ENCODE data around the gene TMEM272. TPM values are rescaled to one million over a fixed set of nuclear protein-coding genes. Genes with fewer than 3 reads are reported as not detected.
A peak's percentile ranks its signal among the peaks of the same experiment; 100 is the strongest.

The TMEM272 gene
- total RNA-seq, 2 experiments from 2014 or later, result 0.18 to 0.32 TPM

DNA sequence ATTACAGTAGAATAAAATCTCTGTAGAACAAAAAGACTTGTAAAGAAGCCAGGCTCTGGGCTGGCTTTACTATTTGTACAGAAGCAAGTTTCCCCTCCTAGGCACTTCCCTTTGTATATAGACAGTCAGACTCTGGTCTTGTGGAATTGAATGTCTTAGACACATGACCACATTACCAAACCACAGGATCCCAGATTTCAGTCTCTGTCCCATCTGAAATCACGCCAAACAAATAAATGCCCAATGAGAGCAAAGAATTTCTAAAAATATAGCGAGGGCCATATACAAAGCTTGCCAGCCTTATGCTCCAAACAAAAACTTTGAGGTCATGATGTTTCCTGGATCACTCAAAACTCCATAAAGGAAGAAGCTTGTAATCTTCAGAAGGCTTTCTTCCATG lies 40.7 kb upstream of the TMEM272 start:
- TF ChIP-seq, protein P1, sequence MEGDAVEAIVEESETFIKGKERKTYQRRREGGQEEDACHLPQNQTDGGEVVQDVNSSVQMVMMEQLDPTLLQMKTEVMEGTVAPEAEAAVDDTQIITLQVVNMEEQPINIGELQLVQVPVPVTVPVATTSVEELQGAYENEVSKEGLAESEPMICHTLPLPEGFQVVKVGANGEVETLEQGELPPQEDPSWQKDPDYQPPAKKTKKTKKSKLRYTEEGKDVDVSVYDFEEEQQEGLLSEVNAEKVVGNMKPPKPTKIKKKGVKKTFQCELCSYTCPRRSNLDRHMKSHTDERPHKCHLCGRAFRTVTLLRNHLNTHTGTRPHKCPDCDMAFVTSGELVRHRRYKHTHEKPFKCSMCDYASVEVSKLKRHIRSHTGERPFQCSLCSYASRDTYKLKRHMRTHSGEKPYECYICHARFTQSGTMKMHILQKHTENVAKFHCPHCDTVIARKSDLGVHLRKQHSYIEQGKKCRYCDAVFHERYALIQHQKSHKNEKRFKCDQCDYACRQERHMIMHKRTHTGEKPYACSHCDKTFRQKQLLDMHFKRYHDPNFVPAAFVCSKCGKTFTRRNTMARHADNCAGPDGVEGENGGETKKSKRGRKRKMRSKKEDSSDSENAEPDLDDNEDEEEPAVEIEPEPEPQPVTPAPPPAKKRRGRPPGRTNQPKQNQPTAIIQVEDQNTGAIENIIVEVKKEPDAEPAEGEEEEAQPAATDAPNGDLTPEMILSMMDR (IDR thresholded peaks at IDR 0.05), result no peak
- no peaks in the 10 kb centered on the region for H3K4me1 Mint-ChIP-seq (ENCODE audit: low read depth)
- POLR2A ChIA-PET, result no interaction called here
- H3K27ac Mint-ChIP-seq, result no peak overlapping the region
- no peak for ATAC-seq
- intact Hi-C loops (cut with micrococcal nuclease), result no loop called here
- peaks cover 7% of the 10 kb centered on the region for H3K9me3 Mint-ChIP-seq
- no peaks in the 10 kb centered on the region for H3K27me3 Mint-ChIP-seq
- no peak overlapping the region for H3K4me3 Mint-ChIP-seq
- no peaks in the 10 kb centered on the region for H3K36me3 Mint-ChIP-seq (ENCODE audit: low read depth)
- CTCF ChIA-PET, result interaction anchor here (1.4 kb wide), 1 partner anchor 36 kb away, joined by 3 read pairs; no protein-coding TSS in a partner anchor
- DNase-seq, result no peak

DNA sequence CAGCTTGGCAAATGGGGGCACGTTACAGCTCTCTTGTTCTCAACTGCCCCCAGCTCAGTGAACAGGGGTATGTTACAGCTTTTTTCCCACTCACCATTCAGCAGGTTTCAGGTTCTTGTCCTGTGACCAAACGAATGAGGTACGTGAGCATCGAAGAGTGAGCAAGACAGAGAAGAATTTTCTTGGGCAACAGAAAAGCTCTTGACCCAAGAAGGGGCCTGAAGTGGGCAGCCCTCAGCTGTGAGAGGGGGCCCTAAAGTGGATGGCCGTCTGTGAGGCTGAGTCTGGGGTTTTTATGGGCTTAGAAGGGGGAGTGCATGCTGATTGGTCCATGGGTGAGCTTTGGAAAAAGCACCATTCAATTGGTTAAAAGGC lies 38.2 kb upstream of the TMEM272 start:
- ChIA-PET POLR2A (no interaction called here), CTCF (interaction anchor here (2.1 kb wide), 1 partner anchor 12 kb away, joined by 9 read pairs; no protein-coding TSS in a partner anchor)
- no peaks in the 10 kb centered on the region for H3K4me1 Mint-ChIP-seq (ENCODE audit: low read depth)
- ATAC-seq (no peak), DNase-seq (no peak)
- H3K36me3 Mint-ChIP-seq (ENCODE audit: low read depth), result no peaks in the 10 kb centered on the region
- H3K27me3 Mint-ChIP-seq, result no peaks in the 10 kb centered on the region
- TF ChIP-seq, protein P1 (IDR thresholded peaks at IDR 0.05), result no peak
- intact Hi-C loops (cut with micrococcal nuclease), result no loop called here
- no peak overlapping the region for H3K27ac Mint-ChIP-seq
- peaks cover 7% of the 10 kb centered on the region for H3K9me3 Mint-ChIP-seq
- no peak overlapping the region for H3K4me3 Mint-ChIP-seq

- DNase-seq, result no peak
- H3K36me3 Mint-ChIP-seq (ENCODE audit: low read depth), result no peaks in the 10 kb centered on the region
- TF ChIP-seq, protein P1 (IDR thresholded peaks at IDR 0.05), result no peak
- no peak overlapping the region for H3K27ac Mint-ChIP-seq
- H3K27me3 Mint-ChIP-seq, result no peaks in the 10 kb centered on the region
- ATAC-seq, result no peak
- ChIA-PET POLR2A (no interaction called here), CTCF (interaction anchor here (1.1 to 2.1 kb wide), 2 partner anchors 12 to 67 kb away, joined by 3 to 9 read pairs; no protein-coding TSS in a partner anchor)
- no peak overlapping the region for H3K4me3 Mint-ChIP-seq
- peaks cover 7% of the 10 kb centered on the region for H3K9me3 Mint-ChIP-seq
- H3K4me1 Mint-ChIP-seq (ENCODE audit: low read depth), result no peaks in the 10 kb centered on the region
- intact Hi-C loops (cut with micrococcal nuclease), result no loop called here
Measured at GRCh38 chr13:51882570-51883225, 37.7 kb upstream of the TMEM272 start.

- DNase-seq (no peak), ATAC-seq (no peak)
- Mint-ChIP-seq H3K27me3 (no peaks in the 10 kb centered on the region), H3K9me3 (peaks cover 7% of the 10 kb centered on the region), H3K36me3 (ENCODE audit: low read depth) (no peaks in the 10 kb centered on the region), H3K4me1 (ENCODE audit: low read depth) (no peaks in the 10 kb centered on the region), H3K27ac (no peak overlapping the region), H3K4me3 (no peak overlapping the region)
- TF ChIP-seq, protein P1 (IDR thresholded peaks at IDR 0.05), result no peak
- ChIA-PET CTCF (interaction anchor here (0.7 to 1.1 kb wide), 3 partner anchors 13 to 35 kb away, joined by 3 to 4 read pairs (median 3); no protein-coding TSS in a partner anchor), POLR2A (no interaction called here)
- intact Hi-C loops (cut with micrococcal nuclease), result no loop called here
Measured at GRCh38 chr13:51881296-51881695, 36.3 kb upstream of the TMEM272 start.

DNA sequence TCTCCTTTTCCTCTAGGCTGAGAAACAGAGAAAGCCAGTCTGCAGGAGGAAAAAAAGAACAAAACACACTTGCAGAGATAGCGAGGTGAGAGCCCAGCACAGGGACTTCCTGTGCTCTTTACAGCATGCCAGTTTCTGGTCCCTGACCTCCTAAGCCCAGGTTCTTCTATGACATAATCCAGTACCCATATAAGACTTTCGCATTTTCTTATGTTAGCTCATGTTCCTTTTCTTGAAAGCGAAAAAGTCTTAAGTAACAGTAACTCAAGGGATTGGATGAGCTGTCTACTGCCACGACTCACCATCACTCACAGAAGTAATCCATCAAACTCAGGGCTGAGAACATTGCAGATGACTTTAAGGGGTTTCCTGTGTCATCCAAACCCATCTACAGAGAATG lies 34.2 kb upstream of the TMEM272 start:
- no peak overlapping the region for H3K4me3 Mint-ChIP-seq
- ChIA-PET CTCF (no interaction called here), POLR2A (no interaction called here)
- DNase-seq (no peak), ATAC-seq (peak; percentile 53)
- H3K4me1 Mint-ChIP-seq (ENCODE audit: low read depth), result no peaks in the 10 kb centered on the region
- intact Hi-C loops (cut with micrococcal nuclease), result no loop called here
- H3K9me3 Mint-ChIP-seq, result peaks cover 7% of the 10 kb centered on the region
- no peaks in the 10 kb centered on the region for H3K27me3 Mint-ChIP-seq
- no peak overlapping the region for H3K27ac Mint-ChIP-seq
- TF ChIP-seq, protein P1 (IDR thresholded peaks at IDR 0.05), result no peak
- no peaks in the 10 kb centered on the region for H3K36me3 Mint-ChIP-seq (ENCODE audit: low read depth)

Data from activated CD8-positive, alpha-beta T cell treated with anti-CD3 and anti-CD28 coated beads for 36 hours (primary cell).